ENCODE results near the gene ADGRL3. TPM values are rescaled to one million over a fixed set of nuclear protein-coding genes. Genes with fewer than 3 reads are reported as not detected.

ADGRL3 gene
- total and polyA plus RNA-seq, 2 donors (not counting 1 experiment from before 2014, with no cell fraction given): not detected

DNA sequence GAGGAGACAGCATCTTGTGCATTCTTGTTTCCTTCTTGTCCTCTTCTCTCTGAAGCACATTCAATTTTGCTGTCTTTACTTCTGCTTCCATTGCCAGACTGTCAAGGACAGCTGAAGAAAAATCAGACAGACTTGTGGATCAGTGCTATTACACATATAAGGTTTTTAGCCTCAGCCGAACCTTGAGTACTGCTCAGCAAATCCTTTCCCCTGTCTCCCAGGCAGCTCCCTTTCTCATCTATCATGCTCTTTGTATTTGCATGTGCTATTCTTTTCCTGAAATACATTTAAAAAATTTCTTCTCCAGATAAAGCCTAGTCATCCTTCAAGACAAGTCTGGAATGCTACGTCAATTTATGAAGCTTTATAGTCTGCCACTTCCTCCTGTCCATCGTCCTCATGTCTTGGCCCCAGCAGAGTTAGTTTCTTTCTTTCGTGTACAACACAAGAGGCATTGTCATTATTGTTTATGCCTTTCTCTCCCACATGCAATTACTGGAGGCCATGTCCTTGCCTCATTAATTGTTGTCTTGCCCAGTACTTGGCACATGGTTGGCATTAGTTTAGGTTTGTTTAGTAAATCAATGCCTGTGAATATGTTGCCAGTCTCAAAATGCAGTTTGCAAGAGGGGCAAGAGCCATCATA, 45.1 kb downstream of the ADGRL3 start:
- Histone ChIP-seq H3K27ac (ENCODE audit: low read length in 2 of 2) (no peak overlapping the region), H3K27me3 (replicated peaks in 1 of 4; ENCODE audit: control extremely low read depth in 1 of 4, control insufficient read depth in 3 of 4, insufficient read depth in 4 of 4, low read length in 3 of 4) (no peaks in the 10 kb centered on the region), H3K36me3 (replicated peaks in 1 of 2; ENCODE audit: control extremely low read depth in 1 of 2, control insufficient read depth in 1 of 2, extremely low read depth in 1 of 2, insufficient read depth in 2 of 2, low read length in 1 of 2) (no peaks in the 10 kb centered on the region), H3K4me1 (ENCODE audit: control insufficient read depth in 2 of 2, insufficient read depth in 2 of 2, low read length in 2 of 2) (no peaks in the 10 kb centered on the region), H2AFZ (ENCODE audit: insufficient read depth, low read depth, low read length, poor library complexity, severe bottlenecking) (no peak overlapping the region), H3K4me2 (replicated peaks; ENCODE audit: low read depth, low read length, poor library complexity, severe bottlenecking) (no peak overlapping the region), H3K4me3 (ENCODE audit: control extremely low read depth in 1 of 5, extremely low read depth in 1 of 5, insufficient read depth in 1 of 5, low read depth in 2 of 5, low read length in 4 of 5) (no peak overlapping the region), H3K9me3 (ENCODE audit: control extremely low read depth in 1 of 3, control insufficient read depth in 2 of 3, insufficient read depth in 1 of 3, low read length in 2 of 3) (no peaks in the 10 kb centered on the region), H3K9ac (ENCODE audit: low read length) (no peak overlapping the region), H4K20me1 (ENCODE audit: control insufficient read depth, insufficient read depth, low read length, poor library complexity, severe bottlenecking) (no peaks in the 10 kb centered on the region), H3K79me2 (ENCODE audit: control insufficient read depth, insufficient read depth, low read length) (no peaks in the 10 kb centered on the region)
- no peaks in the 10 kb centered on the region for H3K4me1 Mint-ChIP-seq
- TF ChIP-seq EZH2 (IDR thresholded peaks at IDR 0.05; ENCODE audit: borderline replicate concordance, insufficient read depth, low read depth, low read length, poor library complexity, severe bottlenecking): no peak
- TF ChIP-seq, protein P1, sequence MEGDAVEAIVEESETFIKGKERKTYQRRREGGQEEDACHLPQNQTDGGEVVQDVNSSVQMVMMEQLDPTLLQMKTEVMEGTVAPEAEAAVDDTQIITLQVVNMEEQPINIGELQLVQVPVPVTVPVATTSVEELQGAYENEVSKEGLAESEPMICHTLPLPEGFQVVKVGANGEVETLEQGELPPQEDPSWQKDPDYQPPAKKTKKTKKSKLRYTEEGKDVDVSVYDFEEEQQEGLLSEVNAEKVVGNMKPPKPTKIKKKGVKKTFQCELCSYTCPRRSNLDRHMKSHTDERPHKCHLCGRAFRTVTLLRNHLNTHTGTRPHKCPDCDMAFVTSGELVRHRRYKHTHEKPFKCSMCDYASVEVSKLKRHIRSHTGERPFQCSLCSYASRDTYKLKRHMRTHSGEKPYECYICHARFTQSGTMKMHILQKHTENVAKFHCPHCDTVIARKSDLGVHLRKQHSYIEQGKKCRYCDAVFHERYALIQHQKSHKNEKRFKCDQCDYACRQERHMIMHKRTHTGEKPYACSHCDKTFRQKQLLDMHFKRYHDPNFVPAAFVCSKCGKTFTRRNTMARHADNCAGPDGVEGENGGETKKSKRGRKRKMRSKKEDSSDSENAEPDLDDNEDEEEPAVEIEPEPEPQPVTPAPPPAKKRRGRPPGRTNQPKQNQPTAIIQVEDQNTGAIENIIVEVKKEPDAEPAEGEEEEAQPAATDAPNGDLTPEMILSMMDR (IDR thresholded peaks at IDR 0.05): no peak
- no peak overlapping the region for H3K4me3 Mint-ChIP-seq
- H3K27ac Mint-ChIP-seq: no peak overlapping the region
- ATAC-seq (ENCODE audit: low read depth): no peak
- CTCF ChIA-PET: no interaction called here
- POLR2A ChIA-PET: no interaction called here
- WGBS (ENCODE audit: insufficient coverage): 60% methylated on average over 2 of the region's 4 CpGs
- H3K27me3 Mint-ChIP-seq: no peaks in the 10 kb centered on the region
- intact Hi-C loops (cut with micrococcal nuclease): no loop called here
- DNase-seq: no peak
- H3K9me3 Mint-ChIP-seq (ENCODE audit: insufficient read depth): peaks cover 2% of the 10 kb centered on the region

DNA sequence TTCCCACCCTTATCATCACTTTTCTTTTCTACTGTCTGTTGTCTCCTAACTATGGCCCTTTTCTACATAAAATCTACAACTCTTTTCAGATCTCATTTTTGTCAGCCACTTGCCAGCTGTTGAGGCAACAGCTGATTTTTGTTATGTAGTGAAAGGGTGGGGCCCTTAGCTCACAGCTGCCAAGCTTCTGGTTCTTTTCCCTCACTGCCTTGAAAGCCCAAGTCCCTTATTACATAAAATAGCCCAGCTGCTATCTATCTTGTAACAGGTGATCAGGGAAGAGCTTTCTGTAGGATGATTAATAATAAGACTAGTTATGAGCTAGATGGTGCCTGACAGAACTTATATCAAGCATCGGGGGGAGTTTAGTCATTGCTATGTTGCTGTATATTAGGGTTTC, 45.9 kb downstream of the ADGRL3 start:
- intact Hi-C loops (cut with micrococcal nuclease): no loop called here
- no peak overlapping the region for H2AFZ ChIP-seq (ENCODE audit: insufficient read depth, low read depth, low read length, poor library complexity, severe bottlenecking)
- no peak overlapping the region for H3K27ac ChIP-seq (ENCODE audit: low read length in 2 of 2)
- no peaks in the 10 kb centered on the region for H3K4me1 ChIP-seq (ENCODE audit: control insufficient read depth in 2 of 2, insufficient read depth in 2 of 2, low read length in 2 of 2)
- WGBS (ENCODE audit: insufficient coverage): no CpG with 5 or more reads among the region's 1 CpG
- no peaks in the 10 kb centered on the region for H3K27me3 Mint-ChIP-seq
- ATAC-seq (ENCODE audit: low read depth) (no peak), DNase-seq (no peak)
- H4K20me1 ChIP-seq (ENCODE audit: control insufficient read depth, insufficient read depth, low read length, poor library complexity, severe bottlenecking): no peaks in the 10 kb centered on the region
- CTCF ChIA-PET: no interaction called here
- no peaks in the 10 kb centered on the region for H3K27me3 ChIP-seq (replicated peaks in 1 of 4; ENCODE audit: control extremely low read depth in 1 of 4, control insufficient read depth in 3 of 4, insufficient read depth in 4 of 4, low read length in 3 of 4)
- H3K4me3 ChIP-seq (ENCODE audit: control extremely low read depth in 1 of 5, extremely low read depth in 1 of 5, insufficient read depth in 1 of 5, low read depth in 2 of 5, low read length in 4 of 5): no peak overlapping the region
- peaks cover 2% of the 10 kb centered on the region for H3K9me3 Mint-ChIP-seq (ENCODE audit: insufficient read depth)
- no peak overlapping the region for H3K27ac Mint-ChIP-seq
- H3K9me3 ChIP-seq (ENCODE audit: control extremely low read depth in 1 of 3, control insufficient read depth in 2 of 3, insufficient read depth in 1 of 3, low read length in 2 of 3): peaks cover 0 to 2% (median 0%) of the 10 kb centered on the region in 3 donors
- H3K36me3 ChIP-seq (replicated peaks in 1 of 2; ENCODE audit: control extremely low read depth in 1 of 2, control insufficient read depth in 1 of 2, extremely low read depth in 1 of 2, insufficient read depth in 2 of 2, low read length in 1 of 2): no peaks in the 10 kb centered on the region
- no peak overlapping the region for H3K4me3 Mint-ChIP-seq
- TF ChIP-seq, protein P1 (IDR thresholded peaks at IDR 0.05): no peak
- no peak for TF ChIP-seq EZH2 (IDR thresholded peaks at IDR 0.05; ENCODE audit: borderline replicate concordance, insufficient read depth, low read depth, low read length, poor library complexity, severe bottlenecking)
- no peaks in the 10 kb centered on the region for H3K79me2 ChIP-seq (ENCODE audit: control insufficient read depth, insufficient read depth, low read length)
- POLR2A ChIA-PET: no interaction called here
- no peak overlapping the region for H3K4me2 ChIP-seq (replicated peaks; ENCODE audit: low read depth, low read length, poor library complexity, severe bottlenecking)
- H3K9ac ChIP-seq (ENCODE audit: low read length): no peak overlapping the region
- no peaks in the 10 kb centered on the region for H3K4me1 Mint-ChIP-seq

Data from B cell (primary cell).